A673 (cell line): ENCODE measurements around the gene PRKACG. TPM values are rescaled to one million over a fixed set of nuclear protein-coding genes. Genes with fewer than 3 reads are reported as not detected.

ENCODE experiments used
- BruUV-seq: library from RNA; stranded (reverse); fragments of 400-500 nt; replicated peaks from 2 replicates; lab custom pipeline; 2021; lab: Mats Ljungman, UMichigan
- CTCF ChIA-PET: fragments of 300-600 bp; sonication (Branson Sonifier 250); formaldehyde crosslinking; loops from one replicate; lab custom pipeline; 2022; ENCODE audit warnings: antibody characterized with exemption; lab: Charles Lee
- POLR2A ChIA-PET: fragments of 300-600 bp; sonication (Branson Sonifier 250); formaldehyde crosslinking; loops from one replicate; lab custom pipeline; 2022; ENCODE audit warnings: antibody characterized with exemption; ENCODE audit not compliant: low non-redundant PET; lab: Charles Lee
- DNase-seq: peaks from one replicate; pipeline ENCODE4 v3.0.0-alpha.2; 2015; ENCODE audit warnings: low spot score
- H3K27ac ChIP-seq: fragments of 200-600 bp; sonication (generic); 2 replicates; pipeline ENCODE4 v1.5.1; 2016; ENCODE audit warnings: mixed run types, low read depth, mild to moderate bottlenecking, mixed read lengths, antibody characterized with exemption, low read length; ENCODE audit not compliant: poor library complexity, severe bottlenecking
- H3K27me3 ChIP-seq: fragments of 200-600 bp; sonication (generic); replicated peaks from 2 replicates; pipeline ENCODE4 v1.6.1; 2017; ENCODE audit warnings: mixed run types, low read depth, mild to moderate bottlenecking, mixed read lengths, antibody characterized with exemption, low read length; ENCODE audit not compliant: insufficient read depth, poor library complexity
- H3K36me3 ChIP-seq: fragments of 200-600 bp; sonication (generic); 2 replicates; pipeline ENCODE4 v1.6.1; 2016; ENCODE audit warnings: mixed run types, mild to moderate bottlenecking, mixed read lengths, antibody characterized with exemption, low read length; ENCODE audit not compliant: insufficient read depth, poor library complexity, severe bottlenecking
- H3K4me1 ChIP-seq: fragments of 200-600 bp; sonication (generic); 2 replicates; pipeline ENCODE4 v1.6.1; 2017; ENCODE audit warnings: mixed run types, mild to moderate bottlenecking, mixed read lengths, antibody characterized with exemption, low read length; ENCODE audit not compliant: insufficient read depth, poor library complexity, severe bottlenecking
- H3K4me3 ChIP-seq: fragments of 200-600 bp; sonication (generic); 2 replicates; pipeline ENCODE4 v1.5.1; 2016; ENCODE audit warnings: low read depth, mixed run types, mild to moderate bottlenecking, mixed read lengths, low read length; ENCODE audit not compliant: poor library complexity, severe bottlenecking
- H3K9me3 ChIP-seq: fragments of 200-600 bp; sonication (generic); 2 replicates; pipeline ENCODE4 v1.6.1; 2016; ENCODE audit warnings: mixed run types, low read depth, mild to moderate bottlenecking, mixed read lengths, antibody characterized with exemption, low read length; ENCODE audit not compliant: poor library complexity, severe bottlenecking
- CTCF ChIP-seq: fragments of 300-800, 200-600 bp; sonication (generic); conservative IDR thresholded peaks from 2 replicates; pipeline ENCODE4 v1.5.1; 2017; ENCODE audit warnings: low read depth, mild to moderate bottlenecking, antibody characterized with exemption, low read length, moderate library complexity, mixed read lengths
- EZH2 ChIP-seq: fragments of 200-600 bp; sonication (generic); IDR thresholded peaks from 2 replicates; pipeline ENCODE4 v1.6.1; 2017; ENCODE audit warnings: borderline replicate concordance, low read depth, mild to moderate bottlenecking, mixed read lengths, antibody characterized with exemption, low read length; ENCODE audit not compliant: poor library complexity, severe bottlenecking
- intact Hi-C: fragments of 100-400 bp; cut with micrococcal nuclease; formaldehyde crosslinking; loops from one replicate; pipeline ENCODE4 v1.10.0; 2022; ENCODE audit not compliant: unreplicated experiment
- total RNA-seq: library from RNA; stranded (reverse); gene quantifications from 2 replicates; pipeline ENCODE4 v1.2.3, GENCODE V29; 2021

Gene PRKACG
- total RNA-seq, 1 experiment from 2014 or later: not detected

- intact Hi-C loops: no loop called here
- TF ChIP-seq EZH2 (no peak), CTCF (no peak)
- DNase-seq: no peak
- BruUV-seq: no TSS peak
- H3K4me3 ChIP-seq: no peak overlapping the region
- CTCF ChIA-PET: no interaction called here
- H3K4me1 ChIP-seq: no peaks in the 10 kb centered on the region
- no peak overlapping the region for H3K27ac ChIP-seq
- peaks cover 85% of the 10 kb centered on the region for H3K27me3 ChIP-seq
- POLR2A ChIA-PET: no interaction called here
- no peaks in the 10 kb centered on the region for H3K9me3 ChIP-seq
- no peaks in the 10 kb centered on the region for H3K36me3 ChIP-seq
These were observed 9.1 kb downstream of the PRKACG start for GRCh38 chr9:69004836-69005235.

- ChIA-PET CTCF (interaction anchor here (0.7 kb wide), 1 partner anchor 124 kb away, joined by 5 read pairs; no protein-coding TSS in a partner anchor), POLR2A (interaction anchor here (0.6 kb wide), 1 partner anchor 22 kb away, joined by 5 read pairs; no protein-coding TSS in a partner anchor)
- Histone ChIP-seq H3K9me3 (no peaks in the 10 kb centered on the region), H3K4me3 (no peak overlapping the region), H3K27ac (no peak overlapping the region), H3K36me3 (no peaks in the 10 kb centered on the region), H3K27me3 (peaks cover 67% of the 10 kb centered on the region), H3K4me1 (no peaks in the 10 kb centered on the region)
- TF ChIP-seq EZH2 (no peak), CTCF (no peak)
- BruUV-seq: no TSS peak
- intact Hi-C loops: no loop called here
- DNase-seq: no peak
These were observed 10.9 kb downstream of the PRKACG start for GRCh38 chr9:69003051-69003450.

- TF ChIP-seq CTCF (no peak), EZH2 (no peak)
- Histone ChIP-seq H3K4me1 (no peaks in the 10 kb centered on the region), H3K27me3 (peaks cover 57% of the 10 kb centered on the region), H3K9me3 (no peaks in the 10 kb centered on the region), H3K27ac (no peak overlapping the region), H3K4me3 (no peak overlapping the region), H3K36me3 (no peaks in the 10 kb centered on the region)
- intact Hi-C loops: no loop called here
- BruUV-seq: no TSS peak
- CTCF ChIA-PET: no interaction called here
- DNase-seq: no peak
- POLR2A ChIA-PET: no interaction called here
These were observed 12.0 kb downstream of the PRKACG start for GRCh38 chr9:69001921-69002320.
